Psoas muscle (tissue), 8 donors: Measurements from ENCODE around the gene GSE1. TPM values are rescaled to one million over a fixed set of nuclear protein-coding genes. Genes with fewer than 3 reads are reported as not detected.

Experiments used
- ATAC-seq, 4 donors: fragments of 200-7000 bp; cut with Tn5 transposase; one replicate each; pipeline ENCODE4 v1.9.1; 2020; ENCODE audit warnings: moderate library complexity in 3 of 4, mild to moderate bottlenecking in 2 of 4
- DNase-seq, 2 donors: peaks; one replicate each; pipeline ENCODE4 v3.0.0-alpha.2; 2020
- H3K27ac ChIP-seq: fragments of 200-600 bp; one replicate; pipeline ENCODE4 v1.8.0; 2022
- H3K27me3 ChIP-seq, 3 donors: fragments of 200-600 bp in 1 of 3; one replicate each; pipeline versions ENCODE4 v1.6.1 to v1.8.0; 2013 to 2022; ENCODE audit warnings: low read length in 2 of 3, mild to moderate bottlenecking in 2 of 3, moderate library complexity in 1 of 3; ENCODE audit not compliant: insufficient read depth in 3 of 3
- H3K36me3 ChIP-seq, 2 donors: fragments of 200-600 bp in 1 of 2; one replicate each; pipeline versions ENCODE4 v1.6.1 to v1.8.0; 2013 to 2022; ENCODE audit warnings: low read depth in 1 of 2, mild to moderate bottlenecking in 1 of 2, moderate library complexity in 1 of 2; ENCODE audit not compliant: insufficient read depth in 1 of 2
- H3K4me1 ChIP-seq: fragments of 200-600 bp; one replicate; pipeline ENCODE4 v1.8.0; 2022
- H3K4me3 ChIP-seq: fragments of 200-600 bp; one replicate; pipeline ENCODE4 v1.8.0; 2022; ENCODE audit warnings: mild to moderate bottlenecking
- H3K9me3 ChIP-seq: fragments of 200-600 bp; one replicate; pipeline ENCODE4 v1.8.0; 2022
- CTCF ChIP-seq: fragments of 200-600 bp; IDR thresholded peaks from one replicate; pipeline ENCODE4 v1.8.0; 2022; ENCODE audit warnings: antibody characterized with exemption
- WGBS, 3 donors: extraction: QIAGEN DNeasy Blood & Tissue Kit; methylation state at CpG; one replicate each; pipeline versions ENCODE4 v1.1.6 to v1.1.7; 2013; 5-methylcytosine and 5-hydroxymethylcytosine counted together
- intact Hi-C, 2 donors: fragments of 100-400 bp; cut with DNase I; formaldehyde crosslinking; loops; one replicate each; pipeline versions ENCODE4 v1.11.0 to v1.14.2; 2022
- polyA plus RNA-seq, 3 donors: library from polyadenylated mRNA; stranded (reverse); fragments of 200-250 nt; gene quantifications; one replicate each; pipeline ENCODE4 v1.2.3, GENCODE V29; 2013
- total RNA-seq, 4 donors: library from RNA; stranded (reverse); fragmentation: NEBNext Ultra II Directional in 2 of 4; extraction: Animal tissue kit (Norgen Biotek cat#: 25700) in 2 of 4; gene quantifications; one replicate each; pipeline versions ENCODE4 v1.2.1 to v1.2.4, GENCODE V29; 2021 to 2023
- donor health status: healthy with polysubstance abuse.
- donor health status: DM: no; HTN: no; CAD: no; lungs with moderate emphysema.
- donor health status: Bipolar disorder and iron deficiency.
- donor health status: healthy.
- donor health status: DM: yes; HTN: yes; CAD: no.
- donor health status: DM: no; HTN: no; CAD: no.
- donor health status: DM: no; HTN: no; CAD: no.
- donor health status: DM: yes; HTN: yes; CAD: no.

The GSE1 gene
- total and polyA plus RNA-seq, 7 donors = 10.8 to 90.5 (median 47.0) TPM

DNA sequence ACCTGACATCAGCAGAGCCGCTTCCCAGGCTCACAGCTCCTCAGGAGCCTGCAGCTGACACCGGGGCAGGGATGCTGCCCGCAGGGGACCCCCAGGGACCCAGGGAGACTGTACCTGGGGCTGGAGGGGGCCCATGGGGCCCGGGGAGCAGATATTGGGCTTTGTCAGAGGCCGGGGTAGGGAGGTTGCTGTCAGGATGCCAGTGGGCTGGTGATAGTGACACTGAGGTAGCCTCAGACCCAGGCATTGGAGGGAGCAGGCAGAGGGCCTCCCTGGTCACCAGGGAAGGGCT, 15.1 kb downstream of the GSE1 start:
- Histone ChIP-seq H3K4me3 (peak overlapping the region; percentile 43), H3K27me3 (no peaks in the 10 kb centered on the region), H3K36me3 (no peaks in the 10 kb centered on the region), H3K9me3 (no peaks in the 10 kb centered on the region), H3K27ac (peak overlapping the region; percentile 84), H3K4me1 (peaks cover 67% of the 10 kb centered on the region)
- DNase-seq (no peak), ATAC-seq (peak in 2 of 4 donors; percentile 7 to 21)
- TF ChIP-seq CTCF = no peak
- intact Hi-C loops = no loop called here
- 29 to 48% (median 29%) methylated on average over 5 of the region's 5 CpGs for WGBS, 3 donors

DNA sequence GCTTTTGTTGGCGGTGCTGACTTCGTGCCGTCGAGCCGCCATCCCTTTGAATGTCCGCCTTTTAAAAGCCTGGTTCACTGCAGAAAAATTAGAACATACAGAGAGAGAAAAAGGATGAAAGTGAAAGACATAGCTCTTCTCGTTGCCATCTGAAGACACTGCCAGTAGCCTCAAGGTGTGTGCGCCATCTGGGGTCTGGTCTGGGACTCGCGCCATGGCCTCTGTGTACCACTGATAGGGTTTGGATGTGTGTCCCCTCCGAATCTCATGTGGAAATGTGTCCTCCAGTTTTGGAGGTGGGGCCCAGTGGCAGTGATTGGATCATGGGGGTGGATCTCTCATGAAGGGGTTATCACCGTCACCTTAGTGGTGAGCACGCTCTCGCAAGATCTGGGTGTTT, 15.5 kb downstream of the GSE1 start:
- Histone ChIP-seq H3K36me3 (no peaks in the 10 kb centered on the region), H3K4me3 (peak overlapping the region; percentile 43), H3K27me3 (no peaks in the 10 kb centered on the region), H3K4me1 (peaks cover 65% of the 10 kb centered on the region), H3K9me3 (no peaks in the 10 kb centered on the region), H3K27ac (peak overlapping the region; percentile 84)
- 89 to 92% (median 91%) methylated on average over 14 of the region's 14 CpGs for WGBS, 3 donors
- intact Hi-C loops = no loop called here
- DNase-seq = no peak
- TF ChIP-seq CTCF = no peak
- no peak for ATAC-seq

GRCh38 chr16:85629326-85629725, 16.2 kb downstream of the GSE1 start:
- Histone ChIP-seq H3K9me3 (no peaks in the 10 kb centered on the region), H3K4me3 (no peak overlapping the region), H3K27me3 (no peaks in the 10 kb centered on the region), H3K27ac (peak overlapping the region; percentile 84), H3K4me1 (peaks cover 65% of the 10 kb centered on the region), H3K36me3 (peaks cover 0 to 7% of the 10 kb centered on the region in 2 donors)
- TF ChIP-seq CTCF = no peak
- intact Hi-C loops = no loop called here
- peak in 1 of 4 donors; percentile 22 for ATAC-seq
- no peak for DNase-seq
- 70 to 79% (median 77%) methylated on average over 10 of the region's 10 CpGs for WGBS, 3 donors

- DNase-seq (no peak), ATAC-seq (no peak)
- no peaks in the 10 kb centered on the region for H3K9me3 ChIP-seq
- peaks cover 0 to 7% of the 10 kb centered on the region in 2 donors for H3K36me3 ChIP-seq
- no peaks in the 10 kb centered on the region for H3K27me3 ChIP-seq
- no peak overlapping the region for H3K27ac ChIP-seq
- peaks cover 60% of the 10 kb centered on the region for H3K4me1 ChIP-seq
- intact Hi-C loops = no loop called here
- WGBS, 3 donors = 94 to 97% (median 96%) methylated on average over 5 of the region's 5 CpGs
- TF ChIP-seq CTCF = no peak
- H3K4me3 ChIP-seq = no peak overlapping the region
Observed at GRCh38 chr16:85629853-85630252, 16.7 kb downstream of the GSE1 start.

- no peak overlapping the region for H3K27ac ChIP-seq
- WGBS, 3 donors = 80 to 93% (median 84%) methylated on average over 11 of the region's 11 CpGs
- no peak for DNase-seq
- intact Hi-C loops = no loop called here
- no peaks in the 10 kb centered on the region for H3K27me3 ChIP-seq
- no peaks in the 10 kb centered on the region for H3K9me3 ChIP-seq
- H3K36me3 ChIP-seq = peaks cover 0 to 7% of the 10 kb centered on the region in 2 donors
- H3K4me1 ChIP-seq = peaks cover 51% of the 10 kb centered on the region
- no peak overlapping the region for H3K4me3 ChIP-seq
- no peak for TF ChIP-seq CTCF
- no peak for ATAC-seq
Observed at GRCh38 chr16:85631230-85631629, 18.1 kb downstream of the GSE1 start.
